GM23338 (cell line): Measurements from ENCODE around the gene RENBP.

Experiments used
- CREB1 ChIP-seq: fragments of 250-450 bp; sonication (Bioruptor Pico); IDR thresholded peaks from 2 replicates; pipeline ENCODE4 v1.5.0; 2020; ENCODE audit warnings: low read depth, mild to moderate bottlenecking, moderate library complexity
- CTCF ChIP-seq, 2 experiments: fragments of 200-600 bp in 1 of 2; sonication (generic) in 1 of 2; conservative IDR thresholded peaks; 2 replicates each; pipeline versions ENCODE4 v1.5.1 to v1.6.1; 2016 to 2017; ENCODE audit warnings: antibody characterized with exemption in 2 of 2, low read depth in 2 of 2, mild to moderate bottlenecking in 2 of 2, moderate library complexity in 1 of 2
- EZH2 ChIP-seq: fragments of 200-600 bp; sonication (generic); IDR thresholded peaks from one replicate; pipeline ENCODE4 v1.8.0; 2017; ENCODE audit warnings: antibody characterized with exemption, mild to moderate bottlenecking, low read depth; ENCODE audit not compliant: unreplicated experiment
- EZH2phosphoT487 ChIP-seq: fragments of 200-600 bp; sonication (generic); IDR thresholded peaks from one replicate; pipeline ENCODE4 v1.8.1; 2018; ENCODE audit warnings: antibody characterized with exemption; ENCODE audit not compliant: unreplicated experiment
- JUNB ChIP-seq: IDR thresholded peaks from one replicate; pipeline ENCODE4 v1.6.1; 2016; ENCODE audit warnings: antibody characterized with exemption; ENCODE audit not compliant: unreplicated experiment
- NANOG ChIP-seq: IDR thresholded peaks from 2 replicates; pipeline ENCODE4 v1.6.1; 2016; ENCODE audit warnings: antibody characterized with exemption, borderline replicate concordance
- POLR2AphosphoS5 ChIP-seq: IDR thresholded peaks from 2 replicates; pipeline ENCODE4 v1.6.1; 2016; ENCODE audit warnings: antibody characterized with exemption, low read depth
- REST ChIP-seq: IDR thresholded peaks from one replicate; pipeline ENCODE4 v1.6.1; 2018; ENCODE audit warnings: antibody characterized with exemption; ENCODE audit not compliant: unreplicated experiment
- STAT1 ChIP-seq: IDR thresholded peaks from one replicate; pipeline ENCODE4 v1.6.1; 2016; ENCODE audit warnings: antibody characterized with exemption; ENCODE audit not compliant: unreplicated experiment
- ZNF114 ChIP-seq: fragments of 250-450 bp; sonication (Bioruptor Pico); IDR thresholded peaks from 2 replicates; pipeline ENCODE4 v1.5.0; 2020; ENCODE audit warnings: mild to moderate bottlenecking, moderate library complexity
- ZNF331 ChIP-seq: fragments of 250-450 bp; sonication (Bioruptor Pico); IDR thresholded peaks from 2 replicates; pipeline ENCODE4 v1.5.0; 2020; ENCODE audit warnings: low read depth, mild to moderate bottlenecking, moderate library complexity
- ZNF462 ChIP-seq: fragments of 250-450 bp; sonication (Bioruptor Pico); IDR thresholded peaks from 2 replicates; pipeline ENCODE4 v1.5.0; 2020; ENCODE audit warnings: mild to moderate bottlenecking, moderate library complexity

GRCh38 chrX:153902385-153902784, 42.1 kb downstream of the RENBP start:
- TF ChIP-seq CTCF (conservative IDR thresholded peaks at IDR 0.05; ENCODE audit: low read depth in 2 of 2) (no peak), EZH2phosphoT487 (no peak), EZH2 (no peak), POLR2AphosphoS5 (no peak), CREB1 (CRISPR knock-in tag) (no peak), ZNF331 (no peak), REST (no peak), JUNB (no peak), STAT1 (no peak), ZNF114 (CRISPR knock-in tag) (no peak), ZNF462 (CRISPR knock-in tag) (no peak), NANOG (no peak)
